Thymus (tissue), 14 donors: Measurements from ENCODE around the gene PLP1. TPM values are rescaled to one million over a fixed set of nuclear protein-coding genes. Genes with fewer than 3 reads are reported as not detected.

Source experiments
- DNase-seq, 9 donors: peaks; one replicate each; pipeline ENCODE4 v3.0.0-alpha.2; 2013; ENCODE audit warnings: low spot score in 9 of 9, low read depth in 6 of 9, missing footprints in 1 of 9
- H3K27ac ChIP-seq, 2 donors: one replicate each; pipeline ENCODE4 v1.5.1; 2013; ENCODE audit warnings: control low read depth in 1 of 2, low read depth in 1 of 2, low read length in 1 of 2, mild to moderate bottlenecking in 1 of 2, moderate library complexity in 1 of 2
- H3K27me3 ChIP-seq, 2 donors: one replicate each; pipeline ENCODE4 v1.5.1; 2013; ENCODE audit warnings: low read length in 1 of 2; ENCODE audit not compliant: control insufficient read depth in 2 of 2, insufficient read depth in 1 of 2
- H3K36me3 ChIP-seq, 2 donors: one replicate each; pipeline ENCODE4 v1.5.1; 2013; ENCODE audit warnings: low read length in 1 of 2, mild to moderate bottlenecking in 1 of 2, moderate library complexity in 1 of 2; ENCODE audit not compliant: control insufficient read depth in 2 of 2, insufficient read depth in 2 of 2
- H3K4me1 ChIP-seq, 2 donors: one replicate each; pipeline ENCODE4 v1.5.1; 2013; ENCODE audit warnings: low read length in 2 of 2; ENCODE audit not compliant: control insufficient read depth in 2 of 2, insufficient read depth in 2 of 2
- H3K4me3 ChIP-seq, 2 donors: one replicate each; pipeline ENCODE4 v1.5.1; 2013; ENCODE audit warnings: low read length in 2 of 2, control low read depth in 1 of 2, mild to moderate bottlenecking in 1 of 2
- H3K9me3 ChIP-seq, 2 donors: one replicate each; pipeline ENCODE4 v1.5.1; 2013; ENCODE audit warnings: low read length in 1 of 2, mild to moderate bottlenecking in 1 of 2; ENCODE audit not compliant: control insufficient read depth in 2 of 2, insufficient read depth in 1 of 2
- WGBS: extraction: QIAGEN DNeasy Blood & Tissue Kit; methylation state at CpG from one replicate; pipeline ENCODE4 v1.1.7; 2013; 5-methylcytosine and 5-hydroxymethylcytosine counted together
- long read RNA-seq, 10 donors: transcript quantifications; one replicate each; lab custom pipeline, GENCODE V29; 2026
- polyA plus RNA-seq: library from polyadenylated mRNA; stranded (reverse); fragments of 200-250 nt; gene quantifications from one replicate; pipeline ENCODE4 v1.2.3, GENCODE V29; 2013
- total RNA-seq: library from RNA; stranded (reverse); fragments of 120-200 nt; gene quantifications from one replicate; pipeline ENCODE4 v1.2.4, GENCODE V29; 2013
- donor health status: healthy.

The PLP1 gene
- total RNA-seq = 9.6 TPM
- 4.2 TPM for polyA plus RNA-seq
- long read RNA-seq, donor 1, partial matches to known transcripts = 0 of 1 reads
- long read RNA-seq, donor 1, other reads (novel, unspliced or antisense) = 0 of 1 reads
- long read RNA-seq, donor 2, partial matches to known transcripts = 0 of 5 reads
- long read RNA-seq, donor 2, other reads (novel, unspliced or antisense) = 0 of 5 reads
- long read RNA-seq, donor 3, transcript PLP1-221 (7 exons, 2,896 nt) = major isoform, 6 of 7 reads
- long read RNA-seq, donor 3, partial matches to known transcripts = 0 of 7 reads
- long read RNA-seq, donor 3, other reads (novel, unspliced or antisense) = 0 of 7 reads
- long read RNA-seq, donor 4, partial matches to known transcripts = 0 of 3 reads
- long read RNA-seq, donor 4, other reads (novel, unspliced or antisense) = 0 of 3 reads
- long read RNA-seq, donor 5, transcript PLP1-221 (7 exons, 2,896 nt) = major isoform, 8 of 9 reads
- long read RNA-seq, donor 5, partial matches to known transcripts = 0 of 9 reads
- long read RNA-seq, donor 5, other reads (novel, unspliced or antisense) = 0 of 9 reads
- long read RNA-seq, donor 6, partial matches to known transcripts = 0 of 4 reads
- long read RNA-seq, donor 6, other reads (novel, unspliced or antisense) = 0 of 4 reads
- long read RNA-seq, donor 7, partial matches to known transcripts = 0 of 7 reads
- long read RNA-seq, donor 7, other reads (novel, unspliced or antisense) = 0 of 7 reads
- long read RNA-seq, donor 8, transcript PLP1-221 (7 exons, 2,896 nt) = major isoform, 7 of 9 reads
- long read RNA-seq, donor 8, partial matches to known transcripts = 0 of 9 reads
- long read RNA-seq, donor 8, other reads (novel, unspliced or antisense) = 0 of 9 reads
- long read RNA-seq, donor 9, partial matches to known transcripts = 0 of 1 reads
- long read RNA-seq, donor 9, other reads (novel, unspliced or antisense) = 0 of 1 reads
- long read RNA-seq, donor 10, partial matches to known transcripts = 0 of 4 reads
- long read RNA-seq, donor 10, other reads (novel, unspliced or antisense) = 0 of 4 reads

GRCh38 chrX:103776546-103776945, at the start of gene PLP1:
TSS of gene PLP1 (plus strand) at chrX:103776840. CDS start at chrX:103776996, 156 bp downstream.
- WGBS = 97% methylated on average over 2 of the region's 2 CpGs
- no peaks in the 10 kb centered on the region for H3K27me3 ChIP-seq
- H3K36me3 ChIP-seq = no peaks in the 10 kb centered on the region
- no peak for DNase-seq
- no peaks in the 10 kb centered on the region for H3K9me3 ChIP-seq
- H3K4me1 ChIP-seq = no peaks in the 10 kb centered on the region
- H3K4me3 ChIP-seq = no peak within 1 kb of the TSS
- H3K27ac ChIP-seq = no peak within 1 kb of the TSS

GRCh38 chrX:103727115-103727514, 49.5 kb upstream of the PLP1 start:
- H3K9me3 ChIP-seq = no peaks in the 10 kb centered on the region
- H3K27ac ChIP-seq = no peak overlapping the region
- no peaks in the 10 kb centered on the region for H3K36me3 ChIP-seq
- WGBS = 97% methylated on average over 4 of the region's 4 CpGs
- peaks cover 0 to 7% of the 10 kb centered on the region in 2 donors for H3K27me3 ChIP-seq
- H3K4me3 ChIP-seq = no peak overlapping the region
- H3K4me1 ChIP-seq = peaks cover 0 to 5% of the 10 kb centered on the region in 2 donors
- no peak for DNase-seq

- H3K4me3 ChIP-seq = no peak overlapping the region
- peaks cover 0 to 7% of the 10 kb centered on the region in 2 donors for H3K27me3 ChIP-seq
- WGBS = 99% methylated on average over 5 of the region's 5 CpGs
- H3K27ac ChIP-seq = no peak overlapping the region
- DNase-seq = no peak
- H3K9me3 ChIP-seq = no peaks in the 10 kb centered on the region
- H3K36me3 ChIP-seq = no peaks in the 10 kb centered on the region
- peaks cover 0 to 5% of the 10 kb centered on the region in 2 donors for H3K4me1 ChIP-seq
These were observed 47.6 kb upstream of the PLP1 start for GRCh38 chrX:103729015-103729414.

- Histone ChIP-seq H3K27me3 (peaks cover 0 to 7% of the 10 kb centered on the region in 2 donors), H3K27ac (no peak overlapping the region), H3K36me3 (no peaks in the 10 kb centered on the region), H3K4me1 (peaks cover 0 to 5% of the 10 kb centered on the region in 2 donors), H3K9me3 (no peaks in the 10 kb centered on the region), H3K4me3 (no peak overlapping the region)
- DNase-seq = no peak
- 73% methylated on average over 3 of the region's 3 CpGs for WGBS
These were observed 46.4 kb upstream of the PLP1 start for GRCh38 chrX:103730147-103730795.

GRCh38 chrX:103730796-103731493, 45.7 kb upstream of the PLP1 start:
- Histone ChIP-seq H3K9me3 (no peaks in the 10 kb centered on the region), H3K27ac (no peak overlapping the region), H3K36me3 (no peaks in the 10 kb centered on the region), H3K27me3 (peaks cover 0 to 7% of the 10 kb centered on the region in 2 donors), H3K4me1 (peaks cover 0 to 5% of the 10 kb centered on the region in 2 donors), H3K4me3 (no peak overlapping the region)
- DNase-seq = no peak
- WGBS = 87% methylated on average over 8 of the region's 8 CpGs

GRCh38 chrX:103733017-103733416, 43.6 kb upstream of the PLP1 start:
- Histone ChIP-seq H3K36me3 (no peaks in the 10 kb centered on the region), H3K27ac (no peak overlapping the region), H3K27me3 (peaks cover 0 to 7% of the 10 kb centered on the region in 2 donors), H3K4me3 (no peak overlapping the region), H3K4me1 (peaks cover 0 to 5% of the 10 kb centered on the region in 2 donors), H3K9me3 (no peaks in the 10 kb centered on the region)
- WGBS = 95% methylated on average over 1 of the region's 1 CpG
- no peak for DNase-seq

GRCh38 chrX:103734125-103734760, 42.4 kb upstream of the PLP1 start:
- peaks cover 0 to under 1% of the 10 kb centered on the region in 2 donors for H3K4me1 ChIP-seq
- WGBS = 81% methylated on average over 4 of the region's 4 CpGs
- DNase-seq = no peak
- no peaks in the 10 kb centered on the region for H3K9me3 ChIP-seq
- H3K27me3 ChIP-seq = peaks cover 0 to under 1% of the 10 kb centered on the region in 2 donors
- no peak overlapping the region for H3K4me3 ChIP-seq
- H3K36me3 ChIP-seq = no peaks in the 10 kb centered on the region
- no peak overlapping the region for H3K27ac ChIP-seq

GRCh38 chrX:103737696-103738095, 38.9 kb upstream of the PLP1 start:
- H3K9me3 ChIP-seq = no peaks in the 10 kb centered on the region
- H3K4me1 ChIP-seq = no peaks in the 10 kb centered on the region
- DNase-seq = no peak
- H3K27ac ChIP-seq = no peak overlapping the region
- H3K27me3 ChIP-seq = no peaks in the 10 kb centered on the region
- no peak overlapping the region for H3K4me3 ChIP-seq
- H3K36me3 ChIP-seq = no peaks in the 10 kb centered on the region
